HG03457 (cell line): ENCODE results near the gene MRPL32.
"Not testable (repeated sequence)": the region's sequence is repeated elsewhere in the genome, so short reads cannot be mapped to it uniquely, and the experiment has no call there.

Experiments used
- ATAC-seq: cut with Tn5 transposase; IDR thresholded peaks from one replicate; pipeline ENCODE4 v1.9.1; 2021; ENCODE audit warnings: moderate number of reproducible peaks; ENCODE audit not compliant: unreplicated experiment

MRPL32 gene

GRCh38 chr7:42931834-42932651 lies at the start of gene MRPL32, which contains the start of gene PSMA2:
Gene MRPL32, plus strand, starts transcription at chr7:42932376. Its CDS starts 11 bp downstream, at chr7:42932387.
Gene PSMA2, minus strand, starts transcription at chr7:42932174. Its CDS starts 16 bp downstream, at chr7:42932158.
- peak; percentile 99 for ATAC-seq

GRCh38 chr7:42883950-42884349 lies 48.2 kb upstream of the MRPL32 start:
- no peak for ATAC-seq

GRCh38 chr7:42885183-42885582 lies 47.0 kb upstream of the MRPL32 start:
- ATAC-seq = not testable (repeated sequence)

- no peak for ATAC-seq
Observed at GRCh38 chr7:42886129-42886528, 46.0 kb upstream of the MRPL32 start.

- no peak for ATAC-seq
Observed at GRCh38 chr7:42886893-42887505, 45.2 kb upstream of the MRPL32 start.

GRCh38 chr7:42893346-42894240 lies 38.6 kb upstream of the MRPL32 start:
- no peak for ATAC-seq

- no peak for ATAC-seq
Observed at GRCh38 chr7:42900842-42901241, 31.3 kb upstream of the MRPL32 start.

- no peak for ATAC-seq
Observed at GRCh38 chr7:42902331-42902730, 29.8 kb upstream of the MRPL32 start.

- ATAC-seq = no peak
Observed at GRCh38 chr7:42906181-42906580, 26.0 kb upstream of the MRPL32 start.

- ATAC-seq = no peak
Observed at GRCh38 chr7:42907316-42907715, 24.9 kb upstream of the MRPL32 start.

- no peak for ATAC-seq
Observed at GRCh38 chr7:42910306-42910705, 21.9 kb upstream of the MRPL32 start.

GRCh38 chr7:42911454-42912447 lies 20.4 kb upstream of the MRPL32 start, which contains the start of gene C7orf25:
Gene C7orf25, minus strand, starts transcription at chr7:42912070. Its CDS starts 1,170 bp downstream, at chr7:42910900.
- ATAC-seq = peak; percentile 90

GRCh38 chr7:42913591-42913990 lies 18.6 kb upstream of the MRPL32 start:
- ATAC-seq = no peak

- ATAC-seq = no peak
Observed at GRCh38 chr7:42914009-42914408, 18.2 kb upstream of the MRPL32 start.

- ATAC-seq = no peak
Observed at GRCh38 chr7:42914421-42915045, 17.6 kb upstream of the MRPL32 start.

- no peak for ATAC-seq
Observed at GRCh38 chr7:42915356-42915755, 16.8 kb upstream of the MRPL32 start.

- no peak for ATAC-seq
Observed at GRCh38 chr7:42922017-42922753, 10.0 kb upstream of the MRPL32 start.

- no peak for ATAC-seq
Observed at GRCh38 chr7:42924223-42924838, 7.8 kb upstream of the MRPL32 start.
